ENCODE results near the gene FBXO9. TPM values are rescaled to one million over a fixed set of nuclear protein-coding genes. Genes with fewer than 3 reads are reported as not detected.

Gene FBXO9
- polyA plus RNA-seq, 6 donors from 2014 or later, result 46.2 to 72.0 (median 51.8) TPM

DNA sequence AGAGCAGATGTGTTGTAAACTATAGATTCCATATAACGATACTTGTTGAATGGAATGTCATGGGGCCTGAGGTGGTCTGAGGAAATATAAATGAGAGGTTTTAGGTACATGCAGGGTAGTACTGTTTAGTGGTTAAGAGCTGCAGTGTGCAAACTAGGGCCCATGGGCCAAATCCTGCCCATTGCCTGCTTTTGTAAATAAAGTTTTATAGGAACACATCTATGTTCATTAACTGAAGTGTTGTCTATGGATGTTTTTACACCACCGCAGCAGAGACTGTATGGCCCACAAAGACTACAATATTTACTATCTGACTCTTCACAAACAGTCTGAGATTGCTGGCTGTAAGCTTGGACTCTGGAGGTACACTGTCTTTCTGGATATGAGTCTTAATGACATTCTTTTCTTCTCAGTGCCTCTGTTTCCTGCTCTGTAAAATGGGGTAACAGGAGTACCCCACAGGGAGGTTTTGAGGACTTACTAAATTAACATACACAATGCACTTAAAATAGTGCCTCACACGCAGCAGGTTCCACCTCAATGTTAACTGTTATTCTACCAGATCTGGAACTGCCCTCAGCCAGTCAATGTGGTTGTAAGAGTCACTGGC lies 70.9 kb downstream of the FBXO9 start:
- Mint-ChIP-seq H3K36me3 (peaks cover 0 to 9% of the 10 kb centered on the region in 2 donors), H3K27me3 (peaks cover 0 to 8% (median 0%) of the 10 kb centered on the region in 3 donors), H3K27ac (no peak overlapping the region)

DNA sequence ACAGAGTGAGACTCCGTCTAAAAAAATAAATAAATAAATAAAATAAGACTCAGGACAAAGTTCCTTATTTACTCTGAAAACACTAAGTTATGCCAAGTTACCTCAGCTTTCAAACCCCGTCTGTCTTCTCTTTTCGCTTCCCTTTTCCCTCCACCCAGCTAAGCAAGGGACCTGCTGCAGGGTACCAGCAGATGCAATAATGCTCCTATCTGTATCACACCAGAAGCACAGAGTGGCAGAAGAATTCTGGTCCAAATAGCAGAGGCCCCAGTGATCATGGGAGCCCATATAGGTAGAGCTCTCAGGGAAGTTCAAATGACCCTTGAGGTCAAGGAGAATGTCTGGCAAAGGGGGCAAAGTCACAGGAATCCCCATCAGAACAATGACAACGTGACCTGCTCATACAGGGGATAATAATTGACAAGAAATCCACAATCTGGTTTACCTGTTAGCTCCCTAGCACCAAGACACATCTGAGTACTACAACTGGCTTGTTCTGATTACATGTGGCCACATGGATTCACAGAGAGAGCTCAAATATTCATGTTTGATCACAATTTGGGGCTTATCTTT lies 74.7 kb downstream of the FBXO9 start:
- H3K4me3 Mint-ChIP-seq, result no peak overlapping the region
- H3K4me1 Mint-ChIP-seq, result no peaks in the 10 kb centered on the region
- H3K27me3 Mint-ChIP-seq, result peaks cover 0 to 8% (median 0%) of the 10 kb centered on the region in 3 donors
- ATAC-seq (ENCODE audit: low read depth in 2 of 2) (no peak), DNase-seq (no peak)
- H3K27ac Mint-ChIP-seq, result peak overlapping the region in 1 of 6 donors; percentile 52
- peaks cover 0 to 5% (median 0%) of the 10 kb centered on the region in 7 donors for H3K9me3 Mint-ChIP-seq
- H3K36me3 Mint-ChIP-seq, result peaks cover 0 to 11% of the 10 kb centered on the region in 2 donors

More for the DNA sequence above, 70.9 kb downstream of the FBXO9 start:
- H3K9me3 Mint-ChIP-seq, result no peaks in the 10 kb centered on the region
- ATAC-seq (ENCODE audit: low read depth in 2 of 2) (no peak), DNase-seq (no peak)
- H3K4me1 Mint-ChIP-seq, result no peaks in the 10 kb centered on the region
- H3K4me3 Mint-ChIP-seq, result no peak overlapping the region

DNA sequence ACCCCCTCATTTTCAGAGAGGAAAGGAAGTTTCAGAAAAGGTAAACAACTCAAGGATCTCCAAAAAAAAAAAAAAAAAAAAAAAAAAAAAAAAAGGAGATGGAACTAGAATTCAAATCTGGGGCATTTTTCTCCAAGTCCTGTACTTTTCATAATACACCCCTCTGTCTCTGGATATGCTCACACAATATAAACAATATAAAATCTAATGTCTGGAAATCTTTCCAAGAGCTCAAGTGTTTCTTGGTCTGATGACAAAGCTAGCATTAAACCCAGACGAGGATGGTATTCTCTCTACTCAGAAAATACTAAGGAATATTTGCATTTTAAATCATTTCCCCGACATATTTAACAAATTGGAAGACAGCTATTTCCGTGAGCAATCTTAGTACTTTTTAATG lies 77.6 kb downstream of the FBXO9 start:
- no peak overlapping the region for H3K4me3 Mint-ChIP-seq
- no peaks in the 10 kb centered on the region for H3K4me1 Mint-ChIP-seq
- H3K36me3 Mint-ChIP-seq, result peaks cover 0 to 7% of the 10 kb centered on the region in 2 donors
- DNase-seq (no peak), ATAC-seq (ENCODE audit: low read depth in 2 of 2) (no peak)
- no peak overlapping the region for H3K27ac Mint-ChIP-seq
- peaks cover 0 to 5% (median 0%) of the 10 kb centered on the region in 7 donors for H3K9me3 Mint-ChIP-seq
- H3K27me3 Mint-ChIP-seq, result no peaks in the 10 kb centered on the region

DNA sequence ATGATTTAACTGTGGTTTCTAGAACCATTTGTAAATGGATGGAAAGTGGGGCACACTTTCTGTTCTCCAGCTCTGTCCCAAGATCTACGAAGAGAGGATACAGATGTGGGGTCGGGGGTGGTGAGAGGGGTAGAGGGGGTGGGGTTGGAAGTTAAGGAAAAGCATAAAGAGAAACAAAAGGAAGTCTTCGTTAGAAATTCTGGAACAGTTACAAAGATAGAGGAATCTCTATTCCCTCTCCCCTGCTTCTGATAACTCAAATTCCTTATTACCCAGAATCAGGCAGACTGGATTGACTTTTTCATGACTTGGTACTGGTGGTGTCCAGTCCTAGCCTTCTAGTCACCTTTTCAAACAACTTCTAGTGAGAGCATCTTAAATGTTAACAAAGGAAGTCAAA lies 78.5 kb downstream of the FBXO9 start:
- H3K4me3 Mint-ChIP-seq, result no peak overlapping the region
- H3K9me3 Mint-ChIP-seq, result peaks cover 0 to 5% (median 0%) of the 10 kb centered on the region in 7 donors
- no peak for ATAC-seq (ENCODE audit: low read depth in 2 of 2)

DNA sequence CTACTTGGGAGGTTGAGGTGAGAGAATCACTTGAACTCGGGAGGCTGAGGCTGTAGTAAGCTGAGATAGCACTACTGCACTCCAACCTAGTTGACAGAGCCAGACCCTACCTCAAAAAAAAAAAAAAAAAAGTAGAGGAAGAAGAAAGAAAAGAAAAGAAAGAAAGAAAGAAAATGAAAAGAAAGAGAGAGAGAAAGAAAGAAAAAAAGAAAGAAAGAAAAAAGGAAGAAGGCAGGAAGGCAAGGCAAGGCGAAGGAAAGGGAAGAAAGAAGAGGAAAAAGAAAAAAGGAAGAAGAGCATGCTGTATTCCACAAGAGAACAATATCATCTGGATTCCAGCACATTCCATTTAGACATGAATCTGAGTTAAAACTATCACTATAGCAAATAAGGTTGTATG lies 79.6 kb downstream of the FBXO9 start:
- Mint-ChIP-seq H3K4me3 (no peak overlapping the region), H3K4me1 (no peaks in the 10 kb centered on the region), H3K36me3 (peaks cover 0 to 7% of the 10 kb centered on the region in 2 donors), H3K27me3 (peaks cover 0 to 1% (median 0%) of the 10 kb centered on the region in 3 donors), H3K9me3 (peaks cover 0 to 5% (median 0%) of the 10 kb centered on the region in 7 donors), H3K27ac (peak overlapping the region in 1 of 6 donors; percentile 81)
- ATAC-seq (ENCODE audit: low read depth in 2 of 2) (no peak), DNase-seq (no peak)

More for the DNA sequence above, 78.5 kb downstream of the FBXO9 start:
- H3K4me1 Mint-ChIP-seq, result no peaks in the 10 kb centered on the region
- H3K27ac Mint-ChIP-seq, result peak overlapping the region in 1 of 6 donors; percentile 36
- H3K27me3 Mint-ChIP-seq, result no peaks in the 10 kb centered on the region
- no peak for DNase-seq
- H3K36me3 Mint-ChIP-seq, result peaks cover 0 to 7% of the 10 kb centered on the region in 2 donors

DNA sequence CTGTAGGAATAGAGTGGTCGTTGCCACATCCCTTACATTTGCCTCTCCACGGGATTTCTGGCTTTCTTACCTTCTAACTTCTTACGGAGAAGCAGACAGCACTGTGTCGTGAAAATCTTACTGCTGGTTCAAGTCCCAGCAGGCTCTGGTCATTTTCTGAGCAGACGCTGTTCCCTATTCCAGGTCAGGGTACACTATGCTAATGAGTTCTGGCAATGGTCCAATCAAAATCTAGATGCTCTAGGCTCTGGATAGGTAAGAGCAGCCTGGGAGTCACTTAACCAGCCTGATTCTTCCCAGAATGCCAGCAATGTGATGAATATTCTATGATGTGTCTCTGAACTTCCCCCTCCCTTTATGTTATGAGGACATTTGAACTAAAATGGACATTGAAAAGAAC lies 83.5 kb downstream of the FBXO9 start, which contains the start of gene GCM1:
Gene GCM1 (minus strand): TSS at position 158 of the 400 bp plus-strand sequence. CDS start 3,209 bp downstream, outside the sequence.
- Mint-ChIP-seq H3K4me1 (no peaks in the 10 kb centered on the region), H3K27me3 (peaks cover 0 to 4% (median 0%) of the 10 kb centered on the region in 3 donors), H3K9me3 (no peaks in the 10 kb centered on the region), H3K36me3 (peaks cover 0 to 3% of the 10 kb centered on the region in 2 donors), H3K27ac (no peak within 1 kb of the TSS), H3K4me3 (no peak within 1 kb of the TSS)
- ATAC-seq (ENCODE audit: low read depth in 2 of 2) (no peak), DNase-seq (no peak)

Other genes starting within 250 kb of the FBXO9 start
- not detected for gene GSTA5, start 224.6 kb upstream of the FBXO9 start, polyA plus RNA-seq (ENCODE audit: low read depth in 6 of 6)
- gene GSTA3, start 155.7 kb upstream of the FBXO9 start, polyA plus RNA-seq (ENCODE audit: low read depth in 6 of 6), result not detected
- gene GSTA4, start 70.1 kb upstream of the FBXO9 start, polyA plus RNA-seq (ENCODE audit: low read depth in 6 of 6), result 10 to 100 TPM in 2 of 6 donors, 1 to 10 TPM in 4; 6.7 to 16.1 (median 8.3) TPM
- 1 to 10 TPM; 2.1 to 6.0 (median 4.8) TPM for gene CILK1, start 3.6 kb upstream of the FBXO9 start, polyA plus RNA-seq (ENCODE audit: low read depth in 6 of 6)
- under 1 TPM in 5 of 6 donors, not detected in 1; 0.09 to 0.54 (median 0.31) TPM for gene GCM1, start 83.4 kb downstream of the FBXO9 start, polyA plus RNA-seq (ENCODE audit: low read depth in 6 of 6)